GM23338 (cell line): Measurements from ENCODE around the gene GAK. TPM values are rescaled to one million over a fixed set of nuclear protein-coding genes. Genes with fewer than 3 reads are reported as not detected.

Experiments
- ATAC-seq: fragments of 200-7000 bp; cut with Tn5 transposase; 3 replicates; pipeline ENCODE4 v1.9.1; 2020
- DNase-seq: peaks from one replicate; pipeline ENCODE4 v3.0.0-alpha.2; 2015; ENCODE audit warnings: low spot score
- H2AFZ ChIP-seq: fragments of 200-600 bp; sonication (generic); 2 replicates; pipeline ENCODE4 v1.8.0; 2016; ENCODE audit warnings: antibody characterized with exemption, mild to moderate bottlenecking, moderate library complexity
- H3F3A ChIP-seq: fragments of 200-600 bp; sonication (generic); replicated peaks from 2 replicates; pipeline ENCODE4 v1.8.0; 2017; ENCODE audit warnings: antibody characterized with exemption, mixed run types, low read depth
- H3K27ac ChIP-seq: fragments of 200-600 bp; sonication (generic); 2 replicates; pipeline ENCODE4 v1.6.1; 2016; ENCODE audit warnings: low read depth
- H3K27me3 ChIP-seq: fragments of 200-600 bp; sonication (generic); 2 replicates; pipeline ENCODE4 v1.8.0; 2016; ENCODE audit warnings: mild to moderate bottlenecking, mixed run types, moderate library complexity; ENCODE audit not compliant: insufficient read depth
- H3K36me3 ChIP-seq: fragments of 200-600 bp; sonication (generic); 2 replicates; pipeline ENCODE4 v1.8.0; 2016; ENCODE audit warnings: mild to moderate bottlenecking; ENCODE audit not compliant: insufficient read depth
- H3K4me1 ChIP-seq: fragments of 200-600 bp; sonication (generic); 2 replicates; pipeline ENCODE4 v1.8.0; 2016; ENCODE audit warnings: mild to moderate bottlenecking, moderate library complexity; ENCODE audit not compliant: insufficient read depth
- H3K4me2 ChIP-seq: fragments of 200-600 bp; sonication (generic); 2 replicates; pipeline ENCODE4 v1.7.1; 2017; ENCODE audit warnings: mixed run types
- H3K4me3 ChIP-seq: fragments of 200-600 bp; sonication (generic); 2 replicates; pipeline ENCODE4 v1.6.1; 2016; ENCODE audit warnings: mixed run types
- H3K79me2 ChIP-seq: fragments of 200-600 bp; sonication (generic); replicated peaks from 2 replicates; pipeline ENCODE4 v1.8.0; 2017; ENCODE audit warnings: mild to moderate bottlenecking; ENCODE audit not compliant: insufficient read depth
- H3K9me2 ChIP-seq: fragments of 200-600 bp; sonication (generic); 2 replicates; pipeline ENCODE4 v1.8.0; 2017; ENCODE audit not compliant: insufficient read depth
- H4K20me1 ChIP-seq: fragments of 200-600 bp; sonication (generic); replicated peaks from 2 replicates; pipeline ENCODE4 v1.8.0; 2017; ENCODE audit warnings: mild to moderate bottlenecking; ENCODE audit not compliant: insufficient read depth
- H3K27ac Mint-ChIP-seq: 2 replicates; pipeline ENCODE4 v1.8.0; 2020; ENCODE audit warnings: inconsistent platforms, mild to moderate bottlenecking, moderate library complexity, mixed read lengths
- H3K27me3 Mint-ChIP-seq: 3 replicates; pipeline ENCODE4 v1.8.0; 2022; ENCODE audit warnings: low read depth, mild to moderate bottlenecking, moderate library complexity, mixed read lengths, inconsistent platforms; ENCODE audit not compliant: insufficient read depth, poor library complexity
- H3K36me3 Mint-ChIP-seq: 3 replicates; pipeline ENCODE4 v1.8.0; 2021; ENCODE audit warnings: low read depth, mild to moderate bottlenecking, inconsistent platforms, moderate library complexity, mixed read lengths
- H3K4me1 Mint-ChIP-seq: 3 replicates; pipeline ENCODE4 v1.8.0; 2020; ENCODE audit warnings: mild to moderate bottlenecking, inconsistent platforms, mixed read lengths
- H3K4me3 Mint-ChIP-seq: 3 replicates; pipeline ENCODE4 v1.8.0; 2021; ENCODE audit warnings: moderate library complexity, mild to moderate bottlenecking, inconsistent platforms, mixed read lengths
- H3K9me3 Mint-ChIP-seq: 3 replicates; pipeline ENCODE4 v1.8.0; 2020; ENCODE audit warnings: moderate library complexity, mild to moderate bottlenecking, inconsistent platforms, mixed read lengths
- CREB1 ChIP-seq: fragments of 250-450 bp; sonication (Bioruptor Pico); IDR thresholded peaks from 2 replicates; pipeline ENCODE4 v1.5.0; 2020; ENCODE audit warnings: low read depth, mild to moderate bottlenecking, moderate library complexity
- CTCF ChIP-seq, 2 experiments: fragments of 200-600 bp in 1 of 2; sonication (generic) in 1 of 2; conservative IDR thresholded peaks; 2 replicates each; pipeline versions ENCODE4 v1.5.1 to v1.6.1; 2016 to 2017; ENCODE audit warnings: antibody characterized with exemption in 2 of 2, low read depth in 2 of 2, mild to moderate bottlenecking in 2 of 2, moderate library complexity in 1 of 2
- EZH2 ChIP-seq: fragments of 200-600 bp; sonication (generic); IDR thresholded peaks from one replicate; pipeline ENCODE4 v1.8.0; 2017; ENCODE audit warnings: antibody characterized with exemption, mild to moderate bottlenecking, low read depth; ENCODE audit not compliant: unreplicated experiment
- EZH2phosphoT487 ChIP-seq: fragments of 200-600 bp; sonication (generic); IDR thresholded peaks from one replicate; pipeline ENCODE4 v1.8.1; 2018; ENCODE audit warnings: antibody characterized with exemption; ENCODE audit not compliant: unreplicated experiment
- NANOG ChIP-seq: IDR thresholded peaks from 2 replicates; pipeline ENCODE4 v1.6.1; 2016; ENCODE audit warnings: antibody characterized with exemption, borderline replicate concordance
- POLR2AphosphoS5 ChIP-seq: IDR thresholded peaks from 2 replicates; pipeline ENCODE4 v1.6.1; 2016; ENCODE audit warnings: antibody characterized with exemption, low read depth
- STAT1 ChIP-seq: IDR thresholded peaks from one replicate; pipeline ENCODE4 v1.6.1; 2016; ENCODE audit warnings: antibody characterized with exemption; ENCODE audit not compliant: unreplicated experiment
- ZNF114 ChIP-seq: fragments of 250-450 bp; sonication (Bioruptor Pico); IDR thresholded peaks from 2 replicates; pipeline ENCODE4 v1.5.0; 2020; ENCODE audit warnings: mild to moderate bottlenecking, moderate library complexity
- ZNF331 ChIP-seq: fragments of 250-450 bp; sonication (Bioruptor Pico); IDR thresholded peaks from 2 replicates; pipeline ENCODE4 v1.5.0; 2020; ENCODE audit warnings: low read depth, mild to moderate bottlenecking, moderate library complexity
- polyA plus RNA-seq: library from polyadenylated mRNA; unstranded; fragments of >200 nt; fragmentation: Nextera tagmentation; extraction: Ambion mirVana; gene quantifications from 2 replicates; pipeline ENCODE4 v1.2.1, GENCODE V29; 2016
- total RNA-seq: library from RNA; depleted of rRNA; stranded (reverse); fragments of >200 nt; shearing (Covaris generic); gene quantifications from 2 replicates; pipeline ENCODE4 v1.2.3, GENCODE V29; 2014
- TF ChIP-seq, protein P1 (sequence below): fragments of 250-450 bp; sonication (Bioruptor Pico); IDR thresholded peaks from 2 replicates; pipeline ENCODE4 v1.5.0; 2020; ENCODE audit warnings: mild to moderate bottlenecking, moderate library complexity
- TF ChIP-seq, protein P2 (sequence below): IDR thresholded peaks from 2 replicates; pipeline ENCODE4 v1.6.1; 2016; ENCODE audit warnings: antibody characterized with exemption
- TF ChIP-seq, protein P3 (sequence below): IDR thresholded peaks from one replicate; pipeline ENCODE4 v1.6.1; 2018; ENCODE audit warnings: antibody characterized with exemption; ENCODE audit not compliant: unreplicated experiment

Gene GAK
- total and polyA plus RNA-seq, 2 experiments from 2014 or later = 48.5 to 124 TPM

GRCh38 chr4:917466-917865 is 14.7 kb downstream of the GAK start:
- Histone ChIP-seq H3K4me2 (no peak overlapping the region), H3K36me3 (no peaks in the 10 kb centered on the region), H3F3A (0 out of 2 replicates have a peak, but pooled peaks cover 3% of the 10 kb centered on the region), H3K27me3 (no peaks in the 10 kb centered on the region), H4K20me1 (peaks cover 34% of the 10 kb centered on the region; the same call in 1 of the 2 replicates), H3K4me1 (no peaks in the 10 kb centered on the region), H3K4me3 (no peak overlapping the region), H3K9me2 (no peaks in the 10 kb centered on the region), H3K27ac (no peak overlapping the region), H2AFZ (no peak overlapping the region), H3K79me2 (peaks cover 82% of the 10 kb centered on the region)
- peaks cover 5% of the 10 kb centered on the region for H3K27me3 Mint-ChIP-seq
- no peak overlapping the region for H3K27ac Mint-ChIP-seq
- no peaks in the 10 kb centered on the region for H3K9me3 Mint-ChIP-seq
- H3K36me3 Mint-ChIP-seq = no peaks in the 10 kb centered on the region; the same call in 2 of the 3 replicates
- H3K4me1 Mint-ChIP-seq = peaks cover 4% of the 10 kb centered on the region
- TF ChIP-seq NANOG (no peak), EZH2 (no peak), CTCF (conservative IDR thresholded peaks at IDR 0.05; ENCODE audit: low read depth in 2 of 2) (no peak), CREB1 (CRISPR knock-in tag) (no peak), ZNF331 (CRISPR knock-in tag) (no peak), ZNF114 (CRISPR knock-in tag) (no peak), POLR2AphosphoS5 (no peak), EZH2phosphoT487 (no peak), STAT1 (no peak)
- TF ChIP-seq, protein P1, sequence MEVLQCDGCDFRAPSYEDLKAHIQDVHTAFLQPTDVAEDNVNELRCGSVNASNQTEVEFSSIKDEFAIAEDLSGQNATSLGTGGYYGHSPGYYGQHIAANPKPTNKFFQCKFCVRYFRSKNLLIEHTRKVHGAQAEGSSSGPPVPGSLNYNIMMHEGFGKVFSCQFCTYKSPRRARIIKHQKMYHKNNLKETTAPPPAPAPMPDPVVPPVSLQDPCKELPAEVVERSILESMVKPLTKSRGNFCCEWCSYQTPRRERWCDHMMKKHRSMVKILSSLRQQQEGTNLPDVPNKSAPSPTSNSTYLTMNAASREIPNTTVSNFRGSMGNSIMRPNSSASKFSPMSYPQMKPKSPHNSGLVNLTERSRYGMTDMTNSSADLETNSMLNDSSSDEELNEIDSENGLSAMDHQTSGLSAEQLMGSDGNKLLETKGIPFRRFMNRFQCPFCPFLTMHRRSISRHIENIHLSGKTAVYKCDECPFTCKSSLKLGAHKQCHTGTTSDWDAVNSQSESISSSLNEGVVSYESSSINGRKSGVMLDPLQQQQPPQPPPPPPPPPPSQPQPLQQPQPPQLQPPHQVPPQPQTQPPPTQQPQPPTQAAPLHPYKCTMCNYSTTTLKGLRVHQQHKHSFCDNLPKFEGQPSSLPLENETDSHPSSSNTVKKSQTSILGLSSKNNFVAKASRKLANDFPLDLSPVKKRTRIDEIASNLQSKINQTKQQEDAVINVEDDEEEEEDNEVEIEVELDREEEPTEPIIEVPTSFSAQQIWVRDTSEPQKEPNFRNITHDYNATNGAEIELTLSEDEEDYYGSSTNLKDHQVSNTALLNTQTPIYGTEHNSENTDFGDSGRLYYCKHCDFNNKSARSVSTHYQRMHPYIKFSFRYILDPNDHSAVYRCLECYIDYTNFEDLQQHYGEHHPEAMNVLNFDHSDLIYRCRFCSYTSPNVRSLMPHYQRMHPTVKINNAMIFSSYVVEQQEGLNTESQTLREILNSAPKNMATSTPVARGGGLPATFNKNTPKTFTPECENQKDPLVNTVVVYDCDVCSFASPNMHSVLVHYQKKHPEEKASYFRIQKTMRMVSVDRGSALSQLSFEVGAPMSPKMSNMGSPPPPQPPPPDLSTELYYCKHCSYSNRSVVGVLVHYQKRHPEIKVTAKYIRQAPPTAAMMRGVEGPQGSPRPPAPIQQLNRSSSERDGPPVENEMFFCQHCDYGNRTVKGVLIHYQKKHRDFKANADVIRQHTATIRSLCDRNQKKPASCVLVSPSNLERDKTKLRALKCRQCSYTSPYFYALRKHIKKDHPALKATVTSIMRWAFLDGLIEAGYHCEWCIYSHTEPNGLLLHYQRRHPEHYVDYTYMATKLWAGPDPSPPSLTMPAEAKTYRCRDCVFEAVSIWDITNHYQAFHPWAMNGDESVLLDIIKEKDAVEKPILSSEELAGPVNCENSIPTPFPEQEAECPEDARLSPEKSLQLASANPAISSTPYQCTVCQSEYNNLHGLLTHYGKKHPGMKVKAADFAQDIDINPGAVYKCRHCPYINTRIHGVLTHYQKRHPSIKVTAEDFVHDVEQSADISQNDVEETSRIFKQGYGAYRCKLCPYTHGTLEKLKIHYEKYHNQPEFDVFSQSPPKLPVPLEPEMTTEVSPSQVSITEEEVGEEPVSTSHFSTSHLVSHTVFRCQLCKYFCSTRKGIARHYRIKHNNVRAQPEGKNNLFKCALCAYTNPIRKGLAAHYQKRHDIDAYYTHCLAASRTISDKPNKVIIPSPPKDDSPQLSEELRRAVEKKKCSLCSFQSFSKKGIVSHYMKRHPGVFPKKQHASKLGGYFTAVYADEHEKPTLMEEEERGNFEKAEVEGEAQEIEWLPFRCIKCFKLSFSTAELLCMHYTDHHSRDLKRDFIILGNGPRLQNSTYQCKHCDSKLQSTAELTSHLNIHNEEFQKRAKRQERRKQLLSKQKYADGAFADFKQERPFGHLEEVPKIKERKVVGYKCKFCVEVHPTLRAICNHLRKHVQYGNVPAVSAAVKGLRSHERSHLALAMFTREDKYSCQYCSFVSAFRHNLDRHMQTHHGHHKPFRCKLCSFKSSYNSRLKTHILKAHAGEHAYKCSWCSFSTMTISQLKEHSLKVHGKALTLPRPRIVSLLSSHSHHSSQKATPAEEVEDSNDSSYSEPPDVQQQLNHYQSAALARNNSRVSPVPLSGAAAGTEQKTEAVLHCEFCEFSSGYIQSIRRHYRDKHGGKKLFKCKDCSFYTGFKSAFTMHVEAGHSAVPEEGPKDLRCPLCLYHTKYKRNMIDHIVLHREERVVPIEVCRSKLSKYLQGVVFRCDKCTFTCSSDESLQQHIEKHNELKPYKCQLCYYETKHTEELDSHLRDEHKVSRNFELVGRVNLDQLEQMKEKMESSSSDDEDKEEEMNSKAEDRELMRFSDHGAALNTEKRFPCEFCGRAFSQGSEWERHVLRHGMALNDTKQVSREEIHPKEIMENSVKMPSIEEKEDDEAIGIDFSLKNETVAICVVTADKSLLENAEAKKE (CRISPR knock-in tag) = no peak
- TF ChIP-seq, protein P2, sequence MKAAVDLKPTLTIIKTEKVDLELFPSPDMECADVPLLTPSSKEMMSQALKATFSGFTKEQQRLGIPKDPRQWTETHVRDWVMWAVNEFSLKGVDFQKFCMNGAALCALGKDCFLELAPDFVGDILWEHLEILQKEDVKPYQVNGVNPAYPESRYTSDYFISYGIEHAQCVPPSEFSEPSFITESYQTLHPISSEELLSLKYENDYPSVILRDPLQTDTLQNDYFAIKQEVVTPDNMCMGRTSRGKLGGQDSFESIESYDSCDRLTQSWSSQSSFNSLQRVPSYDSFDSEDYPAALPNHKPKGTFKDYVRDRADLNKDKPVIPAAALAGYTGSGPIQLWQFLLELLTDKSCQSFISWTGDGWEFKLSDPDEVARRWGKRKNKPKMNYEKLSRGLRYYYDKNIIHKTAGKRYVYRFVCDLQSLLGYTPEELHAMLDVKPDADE = no peak
- TF ChIP-seq, protein P3, sequence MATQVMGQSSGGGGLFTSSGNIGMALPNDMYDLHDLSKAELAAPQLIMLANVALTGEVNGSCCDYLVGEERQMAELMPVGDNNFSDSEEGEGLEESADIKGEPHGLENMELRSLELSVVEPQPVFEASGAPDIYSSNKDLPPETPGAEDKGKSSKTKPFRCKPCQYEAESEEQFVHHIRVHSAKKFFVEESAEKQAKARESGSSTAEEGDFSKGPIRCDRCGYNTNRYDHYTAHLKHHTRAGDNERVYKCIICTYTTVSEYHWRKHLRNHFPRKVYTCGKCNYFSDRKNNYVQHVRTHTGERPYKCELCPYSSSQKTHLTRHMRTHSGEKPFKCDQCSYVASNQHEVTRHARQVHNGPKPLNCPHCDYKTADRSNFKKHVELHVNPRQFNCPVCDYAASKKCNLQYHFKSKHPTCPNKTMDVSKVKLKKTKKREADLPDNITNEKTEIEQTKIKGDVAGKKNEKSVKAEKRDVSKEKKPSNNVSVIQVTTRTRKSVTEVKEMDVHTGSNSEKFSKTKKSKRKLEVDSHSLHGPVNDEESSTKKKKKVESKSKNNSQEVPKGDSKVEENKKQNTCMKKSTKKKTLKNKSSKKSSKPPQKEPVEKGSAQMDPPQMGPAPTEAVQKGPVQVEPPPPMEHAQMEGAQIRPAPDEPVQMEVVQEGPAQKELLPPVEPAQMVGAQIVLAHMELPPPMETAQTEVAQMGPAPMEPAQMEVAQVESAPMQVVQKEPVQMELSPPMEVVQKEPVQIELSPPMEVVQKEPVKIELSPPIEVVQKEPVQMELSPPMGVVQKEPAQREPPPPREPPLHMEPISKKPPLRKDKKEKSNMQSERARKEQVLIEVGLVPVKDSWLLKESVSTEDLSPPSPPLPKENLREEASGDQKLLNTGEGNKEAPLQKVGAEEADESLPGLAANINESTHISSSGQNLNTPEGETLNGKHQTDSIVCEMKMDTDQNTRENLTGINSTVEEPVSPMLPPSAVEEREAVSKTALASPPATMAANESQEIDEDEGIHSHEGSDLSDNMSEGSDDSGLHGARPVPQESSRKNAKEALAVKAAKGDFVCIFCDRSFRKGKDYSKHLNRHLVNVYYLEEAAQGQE = no peak
- no peak for DNase-seq
- H3K4me3 Mint-ChIP-seq = no peak overlapping the region
- no peak for ATAC-seq
